Measurements from ENCODE around the gene SEMA3D. TPM values are rescaled to one million over a fixed set of nuclear protein-coding genes. Genes with fewer than 3 reads are reported as not detected.

Gene SEMA3D
- total RNA-seq, 4 donors from 2014 or later, result 5.2 to 15.7 (median 6.2) TPM

GRCh38 chr7:85095366-85095765 lies 91.5 kb downstream of the SEMA3D start:
- no peak for ATAC-seq (ENCODE audit: low FRiP score)
- no peak for TF ChIP-seq CTCF (IDR thresholded peaks at IDR 0.05)
- DNase-seq (ENCODE audit: low spot score), result no peak

GRCh38 chr7:85094046-85094725 lies 92.7 kb downstream of the SEMA3D start:
- DNase-seq (ENCODE audit: low spot score) (no peak), ATAC-seq (ENCODE audit: low FRiP score) (peak; percentile 84)
- TF ChIP-seq CTCF (IDR thresholded peaks at IDR 0.05), result no peak

GRCh38 chr7:85091565-85091928 lies 95.3 kb downstream of the SEMA3D start:
- DNase-seq (ENCODE audit: low spot score), result no peak
- no peak for ATAC-seq (ENCODE audit: low FRiP score)
- no peak for TF ChIP-seq CTCF (IDR thresholded peaks at IDR 0.05)

GRCh38 chr7:85090919-85091564 lies 95.8 kb downstream of the SEMA3D start:
- no peak for ATAC-seq (ENCODE audit: low FRiP score)
- DNase-seq (ENCODE audit: low spot score), result no peak
- TF ChIP-seq CTCF (IDR thresholded peaks at IDR 0.05), result no peak

GRCh38 chr7:85090143-85090542 lies 96.7 kb downstream of the SEMA3D start:
- no peak for ATAC-seq (ENCODE audit: low FRiP score)
- no peak for TF ChIP-seq CTCF (IDR thresholded peaks at IDR 0.05)
- DNase-seq (ENCODE audit: low spot score), result no peak

GRCh38 chr7:85081846-85082245 lies 105.0 kb downstream of the SEMA3D start:
- DNase-seq (ENCODE audit: low spot score), result no peak
- no peak for TF ChIP-seq CTCF (IDR thresholded peaks at IDR 0.05)
- ATAC-seq (ENCODE audit: low FRiP score), result no peak

GRCh38 chr7:85081392-85081791 lies 105.5 kb downstream of the SEMA3D start:
- DNase-seq (ENCODE audit: low spot score) (no peak), ATAC-seq (ENCODE audit: low FRiP score) (no peak)
- TF ChIP-seq CTCF (IDR thresholded peaks at IDR 0.05), result no peak

Data from omental fat pad (tissue), 4 donors.